ENCODE data around the gene SPRY4. TPM values are rescaled to one million over a fixed set of nuclear protein-coding genes. Genes with fewer than 3 reads are reported as not detected.

Gene SPRY4
- total and polyA plus RNA-seq, 2 of the 8 experiments (the other 6 are each of a cell fraction or from before 2014, with no cell fraction given): 59.1 to 113 TPM

DNA sequence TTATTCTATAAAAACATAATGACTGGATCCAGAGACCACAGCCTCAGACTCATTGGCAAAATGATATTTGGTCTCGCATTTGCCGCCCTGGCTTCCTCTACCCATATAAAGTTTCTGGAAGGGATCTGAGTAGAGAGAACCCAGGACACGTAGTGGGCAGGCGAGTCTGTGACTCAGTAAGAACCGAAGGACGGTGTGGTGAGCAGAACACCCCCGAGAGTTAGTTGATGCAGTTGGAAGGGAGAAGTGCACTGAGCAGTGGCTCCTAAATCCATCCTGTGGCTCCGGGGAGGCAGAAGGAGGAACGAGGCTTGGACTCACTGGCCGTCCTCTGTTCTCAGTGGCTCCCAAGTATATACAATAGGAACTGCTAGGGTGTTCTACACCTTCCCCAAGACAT lies 11.5 kb downstream of the SPRY4 start:
- FAIRE-seq: no peak
- Histone ChIP-seq H3K4me3 (ENCODE audit: extremely low read depth in 1 of 4, insufficient read depth in 2 of 4, low read depth in 3 of 4, low read length in 4 of 4) (no peak overlapping the region), H3K36me3 (ENCODE audit: control insufficient read depth in 2 of 4, insufficient read depth in 4 of 4, low read length in 3 of 4) (peaks cover 19 to 65% (median 43%) of the 10 kb centered on the region in 4 experiments), H3K9ac (replicated peaks in 1 of 4; ENCODE audit: extremely low read depth in 1 of 4, low read depth in 3 of 4, low read length in 3 of 4) (no peak overlapping the region), H3K56ac (replicated peaks; ENCODE audit: insufficient read length, low read depth, low read length) (no peak overlapping the region), H3K27ac (ENCODE audit: low read depth, low read length) (no peak overlapping the region), H4K8ac (ENCODE audit: extremely low read depth, insufficient read depth, low read length) (no peak overlapping the region), H3K79me1 (ENCODE audit: low read depth, low read length) (peaks cover 21% of the 10 kb centered on the region), H4K91ac (replicated peaks; ENCODE audit: insufficient read length, low read length) (no peak overlapping the region), H3K4ac (replicated peaks; ENCODE audit: insufficient read length, low read depth, low read length) (no peak overlapping the region), H2BK120ac (replicated peaks; ENCODE audit: low read depth, low read length) (no peak overlapping the region), H3K4me1 (replicated peaks in 1 of 4; ENCODE audit: control insufficient read depth in 3 of 4, insufficient read depth in 4 of 4, low read length in 3 of 4) (peaks cover 2 to 25% (median 11%) of the 10 kb centered on the region in 4 experiments), H2BK20ac (ENCODE audit: low read length) (no peak overlapping the region), H3K18ac (ENCODE audit: extremely low read depth, low read length) (no peak overlapping the region), H3K23ac (ENCODE audit: insufficient read length) (no peak overlapping the region), H2BK12ac (ENCODE audit: low read depth, low read length) (no peak overlapping the region), H2BK5ac (ENCODE audit: low read depth, low read length) (no peak overlapping the region), H3K27me3 (replicated peaks in 1 of 4; ENCODE audit: control insufficient read depth in 3 of 4, extremely low read depth in 1 of 4, insufficient read depth in 3 of 4, low read length in 3 of 4) (no peaks in the 10 kb centered on the region), H4K5ac (ENCODE audit: insufficient read length, low read depth, low read length) (no peak overlapping the region), H3K4me2 (ENCODE audit: insufficient read depth in 1 of 2, low read depth in 2 of 2, low read length in 2 of 2) (0 out of 4 replicates have a peak overlapping the region, but pooled peaks of 1 of the 2 experiments have one; percentile 8), H3K14ac (ENCODE audit: insufficient read length) (no peak overlapping the region), H3K9me3 (ENCODE audit: insufficient read depth in 2 of 2, low read depth in 1 of 2, low read length in 1 of 2) (no peaks in the 10 kb centered on the region), H2AFZ (ENCODE audit: low read length) (no peak overlapping the region), H3K23me2 (ENCODE audit: low read depth, low read length) (no peaks in the 10 kb centered on the region; the same call in 1 of the 2 replicates), H2BK15ac (ENCODE audit: low read length) (no peak overlapping the region), H3K79me2 (ENCODE audit: control insufficient read depth in 1 of 2, insufficient read depth in 2 of 2, low read length in 2 of 2) (peaks cover 33 to 95% of the 10 kb centered on the region in 2 experiments), H4K20me1 (replicated peaks in 1 of 2; ENCODE audit: control insufficient read depth in 1 of 2, insufficient read depth in 2 of 2, low read length in 2 of 2) (peaks cover 37 to 50% of the 10 kb centered on the region in 2 experiments), H2AK5ac (ENCODE audit: low read depth, low read length) (no peak overlapping the region)
- DNase-seq (ENCODE audit: low read depth in 1 of 2, low spot score in 2 of 2): no peak
- POLR2A ChIA-PET (ENCODE audit: partially characterized antibody): interaction anchor here (1.5 to 2.6 kb wide), 2 partner anchors 10 to 17 kb away, joined by 5 to 14 read pairs; partner anchors contain the start of gene SPRY4
- 94% methylated on average over 10 of the region's 10 CpGs; no CpG with 5 or more reads in 1 of the 2 experiments for WGBS, 2 experiments (ENCODE audit: extremely low coverage in 1 of 2, insufficient coverage in 1 of 2, insufficient read length in 1 of 2, insufficient replicate concordance in 2 of 2, low coverage in 1 of 2, low lambda C conversion rate in 2 of 2, missing lambda C conversion rate in 1 of 2)
- CTCF ChIA-PET (ENCODE audit: partially characterized antibody): interaction anchor here (1.2 to 4.1 kb wide), 3 partner anchors 11 to 170 kb away, joined by 3 to 32 read pairs (median 4); partner anchors contain the start of gene SPRY4
- no peak for TF ChIP-seq POLR2AphosphoS5 (IDR thresholded peaks at IDR 0.05; ENCODE audit: low read depth, low read length)

Data from H1 (cell line).